HEK293 (cell line): Measurements from ENCODE around the gene UGT2B17.
"Not testable (repeated sequence)": the region's sequence is repeated elsewhere in the genome, so short reads cannot be mapped to it uniquely, and the experiment has no call there.

ENCODE experiments used
- CTCF ChIP-seq: fragments of 450-650 bp; formaldehyde crosslinking; IDR thresholded peaks from 2 replicates; pipeline ENCODE4 v1.5.1; 2016; ENCODE audit warnings: missing biosample characterization, missing genetic modification characterization
- PBX3 ChIP-seq: sonication (generic); formaldehyde crosslinking; IDR thresholded peaks from 2 replicates; pipeline ENCODE4 v1.8.1; 2022; ENCODE audit warnings: mild to moderate bottlenecking, moderate library complexity, missing genetic modification reagents
- REST ChIP-seq: fragments of 450-650 bp; formaldehyde crosslinking; IDR thresholded peaks from 2 replicates; pipeline ENCODE4 v1.5.1; 2016; ENCODE audit warnings: missing biosample characterization, missing genetic modification characterization
- SALL2 ChIP-seq: fragments of 450-650 bp; formaldehyde crosslinking; IDR thresholded peaks from 2 replicates; pipeline ENCODE4 v1.5.0; 2017; ENCODE audit warnings: missing biosample characterization, mild to moderate bottlenecking, missing genetic modification characterization, borderline replicate concordance
- ZNF302 ChIP-seq: fragments of 450-650 bp; formaldehyde crosslinking; IDR thresholded peaks from 2 replicates; pipeline ENCODE4 v1.5.1; 2016; ENCODE audit warnings: missing biosample characterization, missing genetic modification characterization, low read depth
- ZNF426 ChIP-seq: fragments of 450-650 bp; formaldehyde crosslinking; IDR thresholded peaks from 2 replicates; pipeline ENCODE4 v1.5.1; 2017; ENCODE audit warnings: missing biosample characterization, missing genetic modification characterization, mild to moderate bottlenecking, inconsistent platforms, moderate library complexity
- ZNF501 ChIP-seq: fragments of 450-650 bp; formaldehyde crosslinking; IDR thresholded peaks from 2 replicates; pipeline ENCODE4 v1.5.1; 2016; ENCODE audit warnings: missing biosample characterization, missing genetic modification characterization
- ZNF670 ChIP-seq: fragments of 450-650 bp; formaldehyde crosslinking; IDR thresholded peaks from 2 replicates; pipeline ENCODE4 v1.5.1; 2016; ENCODE audit warnings: missing biosample characterization, missing genetic modification characterization, low read depth
- ZNF707 ChIP-seq: fragments of 450-650 bp; formaldehyde crosslinking; IDR thresholded peaks from 2 replicates; pipeline ENCODE4 v1.5.1; 2016; ENCODE audit warnings: missing biosample characterization, missing genetic modification characterization
- ZNF776 ChIP-seq: fragments of 450-650 bp; formaldehyde crosslinking; IDR thresholded peaks from 2 replicates; pipeline ENCODE4 v1.5.0; 2017; ENCODE audit warnings: missing biosample characterization, missing genetic modification characterization, borderline replicate concordance
- TF ChIP-seq, protein P1 (sequence below): fragments of 450-650 bp; formaldehyde crosslinking; IDR thresholded peaks from 2 replicates; pipeline ENCODE4 v1.5.1; 2016; ENCODE audit warnings: missing biosample characterization, missing genetic modification characterization, borderline replicate concordance

DNA sequence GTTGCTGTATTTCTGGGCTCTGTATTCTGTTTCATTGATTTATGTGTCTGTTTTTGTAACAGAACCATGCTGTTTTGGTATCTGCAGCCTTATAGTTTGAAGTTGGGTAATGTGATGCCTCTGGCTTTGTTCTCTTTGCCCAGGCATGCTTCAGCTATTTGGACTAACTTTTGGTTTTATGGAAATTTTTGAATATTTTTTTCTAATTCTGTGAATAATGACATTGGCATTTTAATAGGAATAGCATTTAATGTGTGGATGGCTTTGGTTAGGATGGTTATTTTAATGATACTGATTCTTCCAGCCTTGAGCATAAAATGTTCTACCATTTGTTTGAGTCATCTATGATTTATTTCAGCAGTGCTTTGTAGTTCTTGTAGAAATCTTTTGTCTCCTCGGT is 53.9 kb downstream of the UGT2B17 start:
- not testable (repeated sequence) for TF ChIP-seq ZNF707 (tag by site-specific recombination); CTCF (tag by site-specific recombination); PBX3; ZNF426 (tag by site-specific recombination); SALL2 (tag by site-specific recombination); REST (tag by site-specific recombination); ZNF501; ZNF776 (tag by site-specific recombination); ZNF670 (tag by site-specific recombination); ZNF302 (tag by site-specific recombination)
- TF ChIP-seq, protein P1, sequence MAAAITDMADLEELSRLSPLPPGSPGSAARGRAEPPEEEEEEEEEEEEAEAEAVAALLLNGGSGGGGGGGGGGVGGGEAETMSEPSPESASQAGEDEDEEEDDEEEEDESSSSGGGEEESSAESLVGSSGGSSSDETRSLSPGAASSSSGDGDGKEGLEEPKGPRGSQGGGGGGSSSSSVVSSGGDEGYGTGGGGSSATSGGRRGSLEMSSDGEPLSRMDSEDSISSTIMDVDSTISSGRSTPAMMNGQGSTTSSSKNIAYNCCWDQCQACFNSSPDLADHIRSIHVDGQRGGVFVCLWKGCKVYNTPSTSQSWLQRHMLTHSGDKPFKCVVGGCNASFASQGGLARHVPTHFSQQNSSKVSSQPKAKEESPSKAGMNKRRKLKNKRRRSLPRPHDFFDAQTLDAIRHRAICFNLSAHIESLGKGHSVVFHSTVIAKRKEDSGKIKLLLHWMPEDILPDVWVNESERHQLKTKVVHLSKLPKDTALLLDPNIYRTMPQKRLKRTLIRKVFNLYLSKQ (tag by site-specific recombination), result not testable (repeated sequence)
